Stimulated activated CD8-positive, alpha-beta memory T cell treated with anti-CD3 and anti-CD28 coated beads, Interleukin-7, amount 100 ng/mL, for 4 hours (primary cell): ENCODE results near the gene HOXA3.

ENCODE experiments used
- DNase-seq, 2 donors: peaks; one replicate each; pipeline ENCODE4 v3.0.0-alpha.2; 2020; ENCODE audit warnings: low read depth in 2 of 2

The HOXA3 gene

DNA sequence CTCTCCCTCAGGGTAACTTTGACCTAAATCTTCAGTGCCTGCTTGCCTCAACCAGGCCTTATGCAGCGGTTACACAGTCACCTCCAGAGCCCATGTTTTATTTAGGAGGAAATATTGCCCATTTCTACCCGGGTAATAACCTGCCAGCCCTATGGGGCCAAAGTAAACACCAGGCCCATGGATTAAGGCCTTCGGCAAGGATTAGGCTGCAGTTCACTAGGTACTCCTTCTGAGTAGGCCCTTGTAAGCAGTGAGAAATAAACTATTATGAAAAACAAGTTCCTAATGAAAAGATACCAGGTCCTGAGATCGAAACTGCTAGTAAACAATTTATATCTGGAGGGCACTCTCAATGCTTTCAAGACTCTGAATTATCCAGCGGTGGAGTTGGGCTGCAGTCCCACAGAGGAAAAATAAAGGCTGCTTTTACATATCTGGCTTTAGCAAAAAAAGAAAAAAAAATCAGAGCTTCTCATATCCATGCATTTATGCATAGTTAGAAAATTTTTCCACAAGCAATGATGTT, 25.5 kb upstream of the HOXA3 start:
- DNase-seq: no peak

DNA sequence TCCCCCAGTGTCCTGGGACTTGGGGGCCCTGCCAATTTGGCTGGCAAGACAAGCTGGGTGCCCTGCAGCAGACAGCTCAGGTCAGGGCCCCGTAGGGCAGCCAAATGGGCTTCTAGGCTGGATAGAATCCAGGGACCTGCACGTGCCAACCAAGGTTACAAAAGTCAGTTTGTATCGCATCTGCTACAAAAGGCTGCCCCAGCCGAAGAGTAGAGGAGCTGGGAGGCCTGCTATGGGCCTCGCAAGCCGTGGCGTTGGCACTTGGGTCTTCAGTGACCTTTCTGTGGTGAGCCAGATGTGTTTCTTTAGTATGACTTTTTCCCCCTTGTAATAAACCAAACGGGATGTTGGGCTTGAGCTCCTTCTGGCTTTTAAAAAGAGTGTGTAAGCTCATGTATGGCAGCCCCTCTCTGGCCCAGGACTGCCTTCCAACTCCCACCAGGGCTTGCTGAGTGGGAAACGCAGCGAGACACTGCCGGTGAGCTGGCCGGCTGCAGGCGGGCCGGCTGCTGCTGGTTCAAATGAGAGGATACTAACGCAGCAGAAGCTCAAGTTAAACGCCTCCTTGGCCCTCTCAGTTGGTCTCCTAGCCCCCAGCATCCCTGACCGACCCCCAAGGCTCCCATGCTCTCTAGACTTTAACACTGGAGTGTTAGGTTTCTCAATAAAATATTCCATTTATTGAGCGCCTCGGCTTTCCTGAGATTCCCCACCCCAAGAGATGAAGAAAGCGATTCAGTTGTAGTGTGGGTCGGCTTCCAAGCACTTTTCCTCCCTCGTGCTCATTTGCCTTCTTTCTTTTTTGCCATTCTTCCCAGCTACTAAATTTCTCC, 24.8 kb upstream of the HOXA3 start:
- no peak for DNase-seq

DNA sequence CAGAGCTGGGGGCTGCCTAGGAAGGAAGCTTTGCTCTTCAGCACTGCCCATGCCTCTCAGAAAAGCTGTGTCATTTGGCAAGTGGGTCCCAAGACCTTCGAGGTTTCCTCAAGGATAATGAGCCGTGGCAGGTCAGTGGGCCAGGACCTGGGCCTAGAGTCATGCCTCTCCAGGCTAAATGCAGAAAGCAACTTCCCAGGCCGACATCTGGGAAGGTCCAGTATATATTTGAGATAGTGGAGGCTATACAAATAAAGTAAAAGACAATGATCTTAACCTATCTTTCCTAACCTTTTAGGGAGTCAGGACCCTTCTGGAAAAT, 24.1 kb upstream of the HOXA3 start:
- DNase-seq: no peak

DNA sequence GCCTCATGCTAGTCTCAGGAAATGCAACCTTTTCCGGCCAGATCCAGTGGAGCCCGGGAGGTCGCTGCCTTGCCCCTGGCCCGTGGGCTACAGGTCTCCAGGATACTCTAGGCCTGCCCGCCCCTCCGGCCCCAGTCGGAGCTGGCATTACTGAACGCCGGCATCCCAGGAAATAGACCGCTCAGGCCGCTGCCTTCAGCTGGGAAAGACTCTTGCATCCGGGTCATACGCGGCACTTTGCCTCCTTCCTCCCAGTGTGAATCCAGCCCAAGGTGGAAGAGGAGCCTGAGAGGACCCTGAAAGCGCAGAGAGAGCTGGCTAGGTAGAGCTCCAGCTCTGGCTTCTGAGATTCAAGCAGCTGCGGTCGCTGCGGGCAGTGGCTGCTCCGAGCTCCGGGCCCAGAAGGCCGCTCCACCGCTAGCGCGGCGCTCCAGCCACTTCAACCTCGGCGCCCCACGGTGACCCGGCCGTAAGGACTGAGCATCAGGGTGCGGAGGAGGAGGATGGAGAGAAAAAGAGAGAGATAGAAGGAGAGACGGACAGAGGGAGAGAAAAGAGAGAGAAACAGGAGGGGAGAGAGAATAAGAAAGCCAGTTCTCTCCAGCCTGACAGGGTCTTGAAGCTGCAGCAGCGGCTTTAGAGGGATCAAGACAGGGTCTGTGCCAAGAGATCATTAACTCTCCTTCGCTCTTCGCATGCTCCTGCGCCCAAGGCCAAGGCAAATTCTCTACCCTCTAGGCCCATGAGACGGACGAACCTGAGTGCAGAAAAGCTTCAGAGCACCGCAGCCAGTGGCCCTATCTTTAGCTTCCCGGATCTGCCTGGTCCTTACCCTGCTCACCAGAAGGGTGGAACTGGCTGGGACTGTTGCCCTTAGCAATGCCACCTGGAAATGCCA, 23.5 kb upstream of the HOXA3 start:
- no peak for DNase-seq

GRCh38 chr7:27174874-27175625, 22.7 kb upstream of the HOXA3 start:
- no peak for DNase-seq

GRCh38 chr7:27173956-27174873, 21.8 kb upstream of the HOXA3 start, which contains the start of gene HOXA10:
Gene HOXA10, minus strand, starts transcription at chr7:27174320. Its CDS starts 14 bp downstream, at chr7:27174306.
- DNase-seq: no peak

DNA sequence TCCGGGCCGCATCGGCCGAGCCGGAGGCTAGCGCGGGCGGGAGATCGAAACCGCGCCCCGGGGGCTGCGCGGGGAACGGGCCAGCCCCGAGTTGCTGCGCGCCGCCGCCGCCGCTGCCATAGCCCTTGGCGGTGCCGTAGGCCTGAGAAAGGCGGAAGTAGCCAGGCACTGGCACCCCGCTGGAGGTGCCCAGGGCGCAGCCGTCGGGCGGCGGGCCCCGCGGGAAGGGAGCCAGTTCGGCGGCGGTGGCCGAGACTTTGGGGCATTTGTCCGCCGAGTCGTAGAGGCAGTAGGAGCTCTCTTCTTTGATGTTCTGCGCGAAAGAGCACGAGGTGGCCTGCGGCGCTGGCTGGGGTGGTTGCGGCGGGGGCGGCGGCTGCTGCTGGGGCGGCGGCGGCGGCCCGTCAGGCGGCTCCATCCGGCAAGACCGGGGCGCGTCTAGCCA, 21.1 kb upstream of the HOXA3 start:
- peak in 1 of 2 donors; percentile 33 for DNase-seq

- no peak for DNase-seq
These were observed 20.6 kb upstream of the HOXA3 start for GRCh38 chr7:27172823-27173510.

- DNase-seq: no peak
These were observed 20.0 kb upstream of the HOXA3 start for GRCh38 chr7:27172315-27172774.

- DNase-seq: no peak
These were observed 19.4 kb upstream of the HOXA3 start for GRCh38 chr7:27171637-27172314.

GRCh38 chr7:27171325-27171636, 18.9 kb upstream of the HOXA3 start:
- no peak for DNase-seq

DNA sequence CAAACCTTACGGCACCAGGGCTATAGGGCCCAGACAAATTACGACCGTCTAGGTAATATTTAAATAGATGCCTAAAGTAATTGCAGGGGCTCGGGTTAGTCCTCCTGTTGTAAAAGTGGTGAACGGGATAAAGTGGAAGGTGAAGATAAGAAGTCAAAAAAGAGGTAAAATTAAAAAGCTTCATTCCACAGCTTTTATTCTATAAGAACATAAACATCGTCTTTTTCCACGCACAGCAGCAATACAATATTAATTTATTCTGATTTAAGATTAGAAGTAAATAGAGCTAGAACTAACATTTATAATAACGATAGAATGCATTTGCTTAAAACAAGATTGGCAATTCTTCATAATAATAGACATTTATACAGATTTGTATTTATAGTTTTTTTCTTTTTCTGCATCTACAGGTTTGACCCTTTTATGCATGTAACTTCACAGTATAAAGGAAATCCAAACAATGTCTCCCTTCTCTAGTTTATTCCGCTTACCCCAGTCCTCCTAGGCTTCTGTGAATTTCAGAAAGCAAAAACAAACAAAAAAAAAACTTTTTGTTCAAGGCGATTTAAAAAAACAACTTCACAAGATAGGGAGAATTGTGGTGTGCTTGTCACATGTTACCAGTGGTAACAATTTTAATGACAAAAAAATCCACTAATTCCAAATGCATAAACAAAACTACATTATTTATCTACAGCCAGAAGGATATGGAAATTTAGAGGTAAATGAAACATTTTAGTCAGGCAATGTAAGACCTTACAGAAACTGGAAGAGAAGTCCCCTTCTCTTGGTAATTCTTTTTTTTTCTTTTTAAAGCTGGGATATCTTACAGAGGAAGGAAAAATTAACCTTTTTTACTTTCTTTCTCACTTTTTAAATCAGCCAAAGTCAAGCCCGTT, 18.3 kb upstream of the HOXA3 start:
- DNase-seq: no peak

- DNase-seq: no peak
These were observed 17.5 kb upstream of the HOXA3 start for GRCh38 chr7:27169658-27170425.

GRCh38 chr7:27168265-27168947, 16.0 kb upstream of the HOXA3 start:
- no peak for DNase-seq

- DNase-seq: no peak
These were observed 15.5 kb upstream of the HOXA3 start for GRCh38 chr7:27167916-27168264.

- no peak for DNase-seq
These were observed 14.4 kb upstream of the HOXA3 start for GRCh38 chr7:27166531-27167505.
